ENCODE data around the gene CRTAP. TPM values are rescaled to one million over a fixed set of nuclear protein-coding genes. Genes with fewer than 3 reads are reported as not detected.

Gene CRTAP
- total RNA-seq, 1 experiment from 2014 or later = 99.3 TPM

DNA sequence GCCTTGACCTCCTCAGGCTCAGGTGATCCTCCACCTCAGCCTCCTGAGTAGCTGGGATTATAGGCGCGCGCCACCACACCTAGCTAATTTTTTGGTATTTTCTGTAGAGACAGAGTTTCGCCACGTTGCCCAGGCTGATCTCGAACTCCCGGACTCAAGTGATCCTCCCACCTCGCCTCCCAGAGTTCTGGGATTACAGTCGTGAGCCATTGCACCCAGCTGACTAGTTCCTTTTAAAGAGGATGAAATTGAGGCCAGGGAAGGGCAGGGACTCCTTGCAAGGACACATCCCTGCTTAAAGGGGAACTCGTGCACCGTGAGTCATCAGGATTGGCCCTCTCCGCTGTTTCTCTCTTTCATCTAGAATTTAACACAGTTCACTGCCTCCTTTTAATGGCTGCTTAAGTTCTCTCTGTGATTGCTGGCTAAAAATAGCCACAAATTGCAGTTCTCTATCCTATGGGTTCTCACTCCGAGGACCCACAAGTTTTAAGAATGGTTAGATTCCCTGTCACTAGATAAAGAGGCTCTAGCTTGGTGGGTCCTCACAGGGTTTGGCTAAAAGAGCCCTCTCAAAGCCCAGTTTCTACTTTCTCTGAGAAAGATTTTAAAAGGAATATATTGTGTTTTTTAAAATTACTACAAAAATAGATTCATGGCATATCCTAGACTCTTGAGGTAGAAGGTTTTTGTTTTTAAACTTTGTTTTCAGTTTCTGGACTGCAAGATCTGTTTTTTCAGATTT lies 1.4 kb downstream of the CRTAP start:
- Histone ChIP-seq H3K27ac (ENCODE audit: low read length) (peak overlapping the region; percentile 82), H3K9me3 (ENCODE audit: control insufficient read depth, insufficient read depth, low read depth, low read length) (no peaks in the 10 kb centered on the region), H3K4me1 (ENCODE audit: control insufficient read depth, insufficient read depth, low read length) (peaks cover 4% of the 10 kb centered on the region), H3K27me3 (ENCODE audit: control insufficient read depth, insufficient read depth, low read length) (no peaks in the 10 kb centered on the region), H3K4me3 (ENCODE audit: low read depth in 2 of 2, low read length in 2 of 2) (peak overlapping the region; percentile 67 to 76), H3K36me3 (ENCODE audit: control insufficient read depth, insufficient read depth, low read length) (no peaks in the 10 kb centered on the region; the same call in 1 of the 2 replicates)
- in situ Hi-C loops (cut with HindIII; ENCODE audit: low pct_unique_long_range_greater_than_20kb, low sequenced_read_pairs) = no loop called here
- no TSS peak for BruUV-seq (replicated peaks)
- TF ChIP-seq, protein P1, sequence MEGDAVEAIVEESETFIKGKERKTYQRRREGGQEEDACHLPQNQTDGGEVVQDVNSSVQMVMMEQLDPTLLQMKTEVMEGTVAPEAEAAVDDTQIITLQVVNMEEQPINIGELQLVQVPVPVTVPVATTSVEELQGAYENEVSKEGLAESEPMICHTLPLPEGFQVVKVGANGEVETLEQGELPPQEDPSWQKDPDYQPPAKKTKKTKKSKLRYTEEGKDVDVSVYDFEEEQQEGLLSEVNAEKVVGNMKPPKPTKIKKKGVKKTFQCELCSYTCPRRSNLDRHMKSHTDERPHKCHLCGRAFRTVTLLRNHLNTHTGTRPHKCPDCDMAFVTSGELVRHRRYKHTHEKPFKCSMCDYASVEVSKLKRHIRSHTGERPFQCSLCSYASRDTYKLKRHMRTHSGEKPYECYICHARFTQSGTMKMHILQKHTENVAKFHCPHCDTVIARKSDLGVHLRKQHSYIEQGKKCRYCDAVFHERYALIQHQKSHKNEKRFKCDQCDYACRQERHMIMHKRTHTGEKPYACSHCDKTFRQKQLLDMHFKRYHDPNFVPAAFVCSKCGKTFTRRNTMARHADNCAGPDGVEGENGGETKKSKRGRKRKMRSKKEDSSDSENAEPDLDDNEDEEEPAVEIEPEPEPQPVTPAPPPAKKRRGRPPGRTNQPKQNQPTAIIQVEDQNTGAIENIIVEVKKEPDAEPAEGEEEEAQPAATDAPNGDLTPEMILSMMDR (IDR thresholded peaks at IDR 0.05) = no peak
- TF ChIP-seq SIN3A (IDR thresholded peaks at IDR 0.05; ENCODE audit: borderline replicate concordance, insufficient read depth, low read depth, low read length) = no peak
- ChIA-PET POLR2A (no interaction called here), CTCF (no interaction called here)
- DNase-seq (ENCODE audit: low read depth, low spot score) (no peak), ATAC-seq (no peak)
- intact Hi-C loops (cut with micrococcal nuclease; ENCODE audit: unreplicated experiment) = no loop called here

DNA sequence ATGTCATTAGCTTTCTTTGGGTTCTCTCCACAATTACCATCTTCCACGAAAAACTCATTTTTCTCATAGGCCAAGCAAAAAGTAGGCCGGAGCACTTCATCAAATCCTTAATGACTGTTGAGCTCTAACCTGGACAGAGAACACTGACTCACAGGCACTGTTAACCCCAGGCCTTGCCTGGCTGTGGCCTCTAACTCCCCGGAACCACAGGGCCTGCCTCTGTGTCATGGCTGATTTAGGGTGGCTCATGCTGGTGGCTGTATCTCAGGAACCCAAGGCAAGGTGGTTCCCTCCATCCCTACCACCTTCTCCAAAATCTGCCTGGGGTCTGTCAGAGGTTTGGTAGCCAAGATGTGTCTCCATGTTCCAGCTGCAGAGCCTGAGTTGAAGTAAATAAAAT lies 3.6 kb downstream of the CRTAP start:
- ChIA-PET CTCF (no interaction called here), POLR2A (no interaction called here)
- no peak for ATAC-seq
- BruUV-seq (replicated peaks) = no TSS peak
- Histone ChIP-seq H3K27me3 (ENCODE audit: control insufficient read depth, insufficient read depth, low read length) (no peaks in the 10 kb centered on the region), H3K4me3 (ENCODE audit: low read depth in 2 of 2, low read length in 2 of 2) (no peak overlapping the region), H3K27ac (ENCODE audit: low read length) (no peak overlapping the region), H3K4me1 (ENCODE audit: control insufficient read depth, insufficient read depth, low read length) (peaks cover 4% of the 10 kb centered on the region), H3K9me3 (ENCODE audit: control insufficient read depth, insufficient read depth, low read depth, low read length) (no peaks in the 10 kb centered on the region), H3K36me3 (ENCODE audit: control insufficient read depth, insufficient read depth, low read length) (no peaks in the 10 kb centered on the region; the same call in 1 of the 2 replicates)
- DNase-seq (ENCODE audit: low read depth, low spot score) = no peak
- in situ Hi-C loops (cut with HindIII; ENCODE audit: low pct_unique_long_range_greater_than_20kb, low sequenced_read_pairs) (no loop called here), intact Hi-C loops (cut with micrococcal nuclease; ENCODE audit: unreplicated experiment) (no loop called here)
- TF ChIP-seq, protein P2, sequence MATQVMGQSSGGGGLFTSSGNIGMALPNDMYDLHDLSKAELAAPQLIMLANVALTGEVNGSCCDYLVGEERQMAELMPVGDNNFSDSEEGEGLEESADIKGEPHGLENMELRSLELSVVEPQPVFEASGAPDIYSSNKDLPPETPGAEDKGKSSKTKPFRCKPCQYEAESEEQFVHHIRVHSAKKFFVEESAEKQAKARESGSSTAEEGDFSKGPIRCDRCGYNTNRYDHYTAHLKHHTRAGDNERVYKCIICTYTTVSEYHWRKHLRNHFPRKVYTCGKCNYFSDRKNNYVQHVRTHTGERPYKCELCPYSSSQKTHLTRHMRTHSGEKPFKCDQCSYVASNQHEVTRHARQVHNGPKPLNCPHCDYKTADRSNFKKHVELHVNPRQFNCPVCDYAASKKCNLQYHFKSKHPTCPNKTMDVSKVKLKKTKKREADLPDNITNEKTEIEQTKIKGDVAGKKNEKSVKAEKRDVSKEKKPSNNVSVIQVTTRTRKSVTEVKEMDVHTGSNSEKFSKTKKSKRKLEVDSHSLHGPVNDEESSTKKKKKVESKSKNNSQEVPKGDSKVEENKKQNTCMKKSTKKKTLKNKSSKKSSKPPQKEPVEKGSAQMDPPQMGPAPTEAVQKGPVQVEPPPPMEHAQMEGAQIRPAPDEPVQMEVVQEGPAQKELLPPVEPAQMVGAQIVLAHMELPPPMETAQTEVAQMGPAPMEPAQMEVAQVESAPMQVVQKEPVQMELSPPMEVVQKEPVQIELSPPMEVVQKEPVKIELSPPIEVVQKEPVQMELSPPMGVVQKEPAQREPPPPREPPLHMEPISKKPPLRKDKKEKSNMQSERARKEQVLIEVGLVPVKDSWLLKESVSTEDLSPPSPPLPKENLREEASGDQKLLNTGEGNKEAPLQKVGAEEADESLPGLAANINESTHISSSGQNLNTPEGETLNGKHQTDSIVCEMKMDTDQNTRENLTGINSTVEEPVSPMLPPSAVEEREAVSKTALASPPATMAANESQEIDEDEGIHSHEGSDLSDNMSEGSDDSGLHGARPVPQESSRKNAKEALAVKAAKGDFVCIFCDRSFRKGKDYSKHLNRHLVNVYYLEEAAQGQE (IDR thresholded peaks at IDR 0.05; ENCODE audit: insufficient read depth in 1 of 2, low read depth in 2 of 2, low read length in 1 of 2) = no peak
- TF ChIP-seq, protein P1 (IDR thresholded peaks at IDR 0.05) = no peak
- TF ChIP-seq SIN3A (IDR thresholded peaks at IDR 0.05; ENCODE audit: borderline replicate concordance, insufficient read depth, low read depth, low read length) = no peak
- no peak for TF ChIP-seq POLR2AphosphoS5 (IDR thresholded peaks at IDR 0.05; ENCODE audit: low read depth, low read length)
- TF ChIP-seq TCF7L2 (IDR thresholded peaks at IDR 0.05; ENCODE audit: low read depth, low read length) = no peak
